ENCODE data around the gene WNT9A.
A peak's percentile ranks its signal among the peaks of the same experiment; 100 is the strongest.
"Not testable (repeated sequence)": the region's sequence is repeated elsewhere in the genome, so short reads cannot be mapped to it uniquely, and the experiment has no call there.

Gene WNT9A

GRCh38 chr1:227947676-227948492 is at the start of gene WNT9A:
Gene WNT9A (minus strand): TSS chr1:227947932. CDS start chr1:227947887, 45 bp downstream.
- ATAC-seq: peak; percentile 28 to 45

- no peak for ATAC-seq
Measured at GRCh38 chr1:227996187-227996950, 48.6 kb upstream of the WNT9A start.

GRCh38 chr1:227994632-227995300 is 47.0 kb upstream of the WNT9A start:
- no peak for ATAC-seq

- ATAC-seq: no peak
Measured at GRCh38 chr1:227987181-227987580, 39.4 kb upstream of the WNT9A start.

GRCh38 chr1:227975583-227976283 is 28.0 kb upstream of the WNT9A start:
- not testable (repeated sequence) for ATAC-seq

- not testable (repeated sequence) for ATAC-seq
Measured at GRCh38 chr1:227973724-227974288, 26.1 kb upstream of the WNT9A start.

GRCh38 chr1:227972843-227973374 is 25.2 kb upstream of the WNT9A start:
- not testable (repeated sequence) for ATAC-seq

- ATAC-seq: not testable (repeated sequence)
Measured at GRCh38 chr1:227972283-227972679, 24.5 kb upstream of the WNT9A start.

- not testable (repeated sequence) for ATAC-seq
Measured at GRCh38 chr1:227971643-227972282, 24.0 kb upstream of the WNT9A start.

- ATAC-seq: not testable (repeated sequence)
Measured at GRCh38 chr1:227971216-227971615, 23.5 kb upstream of the WNT9A start.

- not testable (repeated sequence) for ATAC-seq
Measured at GRCh38 chr1:227970076-227970995, 22.6 kb upstream of the WNT9A start.

GRCh38 chr1:227967815-227968214 is 20.1 kb upstream of the WNT9A start:
- not testable (repeated sequence) for ATAC-seq

GRCh38 chr1:227966733-227967132 is 19.0 kb upstream of the WNT9A start:
- ATAC-seq: not testable (repeated sequence)

- ATAC-seq: no peak
Measured at GRCh38 chr1:227961651-227962466, 14.1 kb upstream of the WNT9A start.

- no peak for ATAC-seq
Measured at GRCh38 chr1:227959325-227959860, 11.7 kb upstream of the WNT9A start.

GRCh38 chr1:227958617-227959324 is 11.0 kb upstream of the WNT9A start:
- ATAC-seq: no peak

- no peak for ATAC-seq
Measured at GRCh38 chr1:227955808-227956207, 8.1 kb upstream of the WNT9A start.

GRCh38 chr1:227954163-227954850 is 6.6 kb upstream of the WNT9A start:
- no peak for ATAC-seq

All from activated CD4-positive, CD25-positive, alpha-beta regulatory T cell treated with anti-CD3 and anti-CD28 coated beads, Interleukin-2, amount 50 U/mL, for 24 hours (primary cell).